ENCODE results near the gene GYG2.
"Not testable (repeated sequence)": the region's sequence is repeated elsewhere in the genome, so short reads cannot be mapped to it uniquely, and the experiment has no call there.

GYG2 gene

GRCh38 chrX:2859197-2859797 lies 30.6 kb downstream of the GYG2 start:
- DNase-seq, result no peak
- in situ Hi-C loops (cut with MboI; ENCODE audit: low pct_unique_long_range_greater_than_20kb, low sequenced_read_pairs), result no loop called here

GRCh38 chrX:2862404-2862803 lies 33.7 kb downstream of the GYG2 start:
- no peak for DNase-seq
- in situ Hi-C loops (cut with MboI; ENCODE audit: low pct_unique_long_range_greater_than_20kb, low sequenced_read_pairs), result no loop called here

GRCh38 chrX:2863646-2864045 lies 34.9 kb downstream of the GYG2 start:
- in situ Hi-C loops (cut with MboI; ENCODE audit: low pct_unique_long_range_greater_than_20kb, low sequenced_read_pairs), result no loop called here
- DNase-seq, result no peak

- DNase-seq, result no peak
- in situ Hi-C loops (cut with MboI; ENCODE audit: low pct_unique_long_range_greater_than_20kb, low sequenced_read_pairs), result no loop called here
Measured at GRCh38 chrX:2867206-2867605, 38.5 kb downstream of the GYG2 start.

- in situ Hi-C loops (cut with MboI; ENCODE audit: low pct_unique_long_range_greater_than_20kb, low sequenced_read_pairs), result no loop called here
- DNase-seq, result no peak
Measured at GRCh38 chrX:2870650-2871049, 41.9 kb downstream of the GYG2 start.

GRCh38 chrX:2871831-2872230 lies 43.1 kb downstream of the GYG2 start:
- in situ Hi-C loops (cut with MboI; ENCODE audit: low pct_unique_long_range_greater_than_20kb, low sequenced_read_pairs), result no loop called here
- no peak for DNase-seq

GRCh38 chrX:2872671-2873277 lies 44.0 kb downstream of the GYG2 start:
- no peak for DNase-seq
- in situ Hi-C loops (cut with MboI; ENCODE audit: low pct_unique_long_range_greater_than_20kb, low sequenced_read_pairs), result no loop called here

GRCh38 chrX:2874222-2875135 lies 45.7 kb downstream of the GYG2 start:
- DNase-seq, result no peak
- in situ Hi-C loops (cut with MboI; ENCODE audit: low pct_unique_long_range_greater_than_20kb, low sequenced_read_pairs), result no loop called here

GRCh38 chrX:2875136-2875481 lies 46.4 kb downstream of the GYG2 start:
- DNase-seq, result no peak
- in situ Hi-C loops (cut with MboI; ENCODE audit: low pct_unique_long_range_greater_than_20kb, low sequenced_read_pairs), result no loop called here

- DNase-seq, result peak; percentile 47
Measured at GRCh38 chrX:2875798-2876399, 47.2 kb downstream of the GYG2 start.

GRCh38 chrX:2878563-2878962 lies 49.8 kb downstream of the GYG2 start:
- no peak for DNase-seq
- in situ Hi-C loops (cut with MboI; ENCODE audit: low pct_unique_long_range_greater_than_20kb, low sequenced_read_pairs), result no loop called here

More at GRCh38 chrX:2875798-2876399, 47.2 kb downstream of the GYG2 start:
- in situ Hi-C loops (cut with MboI; ENCODE audit: low pct_unique_long_range_greater_than_20kb, low sequenced_read_pairs), result no loop called here

GRCh38 chrX:2879670-2880069 lies 50.9 kb downstream of the GYG2 start:
- in situ Hi-C loops (cut with MboI; ENCODE audit: low pct_unique_long_range_greater_than_20kb, low sequenced_read_pairs), result no loop called here
- DNase-seq, result no peak

- in situ Hi-C loops (cut with MboI; ENCODE audit: low pct_unique_long_range_greater_than_20kb, low sequenced_read_pairs), result no loop called here
- DNase-seq, result no peak
Measured at GRCh38 chrX:2883770-2884169, 55.0 kb downstream of the GYG2 start.

- no peak for DNase-seq
- in situ Hi-C loops (cut with MboI; ENCODE audit: low pct_unique_long_range_greater_than_20kb, low sequenced_read_pairs), result no loop called here
Measured at GRCh38 chrX:2888309-2888708, 59.6 kb downstream of the GYG2 start.

GRCh38 chrX:2889045-2889605 lies 60.4 kb downstream of the GYG2 start:
- DNase-seq, result no peak

GRCh38 chrX:2889706-2890490 lies 61.2 kb downstream of the GYG2 start:
- DNase-seq, result peak; percentile 74
- in situ Hi-C loops (cut with MboI; ENCODE audit: low pct_unique_long_range_greater_than_20kb, low sequenced_read_pairs), result not testable (repeated sequence)

More at GRCh38 chrX:2889045-2889605, 60.4 kb downstream of the GYG2 start:
- in situ Hi-C loops (cut with MboI; ENCODE audit: low pct_unique_long_range_greater_than_20kb, low sequenced_read_pairs), result no loop called here

GRCh38 chrX:2890536-2891460 lies 62.1 kb downstream of the GYG2 start:
- in situ Hi-C loops (cut with MboI; ENCODE audit: low pct_unique_long_range_greater_than_20kb, low sequenced_read_pairs); DNase-seq: not testable (repeated sequence)

GRCh38 chrX:2892816-2893215 lies 64.1 kb downstream of the GYG2 start:
- no peak for DNase-seq
- in situ Hi-C loops (cut with MboI; ENCODE audit: low pct_unique_long_range_greater_than_20kb, low sequenced_read_pairs), result no loop called here
